ENCODE results near the gene LDB3. TPM values are rescaled to one million over a fixed set of nuclear protein-coding genes. Genes with fewer than 3 reads are reported as not detected.

The LDB3 gene
- total and polyA plus RNA-seq, 2 of the 8 experiments (the other 6 are each of a cell fraction or from before 2014, with no cell fraction given) = 0.20 to 0.43 TPM

GRCh38 chr10:86775870-86776180 is 107.5 kb downstream of the LDB3 start:
- no peak overlapping the region for H3K4me3 ChIP-seq (ENCODE audit: extremely low read depth in 1 of 4, insufficient read depth in 2 of 4, low read depth in 3 of 4, low read length in 4 of 4)
- no peaks in the 10 kb centered on the region for H3K27me3 ChIP-seq (replicated peaks in 1 of 4; ENCODE audit: control insufficient read depth in 3 of 4, extremely low read depth in 1 of 4, insufficient read depth in 3 of 4, low read length in 3 of 4)
- no peak overlapping the region for H4K91ac ChIP-seq (replicated peaks; ENCODE audit: insufficient read length, low read length)
- no peak overlapping the region for H2BK120ac ChIP-seq (replicated peaks; ENCODE audit: low read depth, low read length)
- 78% methylated on average over 3 of the region's 3 CpGs; no CpG with 5 or more reads in 1 of the 2 experiments for WGBS, 2 experiments (ENCODE audit: extremely low coverage in 1 of 2, insufficient coverage in 1 of 2, insufficient read length in 1 of 2, insufficient replicate concordance in 2 of 2, low coverage in 1 of 2, low lambda C conversion rate in 2 of 2, missing lambda C conversion rate in 1 of 2)
- H2BK20ac ChIP-seq (ENCODE audit: low read length) = no peak overlapping the region
- no peak overlapping the region for H3K56ac ChIP-seq (replicated peaks; ENCODE audit: insufficient read length, low read depth, low read length)
- POLR2A ChIA-PET (ENCODE audit: partially characterized antibody) = interaction anchor here (1.2 to 1.9 kb wide), 5 partner anchors 10 to 20 kb away, joined by 3 to 7 read pairs (median 4); partner anchors contain the start of gene BMPR1A
- CTCF ChIA-PET (ENCODE audit: partially characterized antibody) = interaction anchor here (0.7 to 1.4 kb wide), 3 partner anchors 47 to 90 kb away, joined by 3 to 4 read pairs (median 3); no protein-coding TSS in a partner anchor
- H2BK15ac ChIP-seq (ENCODE audit: low read length) = no peak overlapping the region
- H3K18ac ChIP-seq (ENCODE audit: extremely low read depth, low read length) = no peak overlapping the region
- H3K9ac ChIP-seq (replicated peaks in 1 of 4; ENCODE audit: extremely low read depth in 1 of 4, low read depth in 3 of 4, low read length in 3 of 4) = peak overlapping the region in 1 of 4 experiments; percentile 27; a peak in 1 of 7 replicates
- no peak overlapping the region for H3K27ac ChIP-seq (ENCODE audit: low read depth, low read length)
- no peak overlapping the region for H2AK5ac ChIP-seq (ENCODE audit: low read depth, low read length)
- no peak overlapping the region for H2BK5ac ChIP-seq (ENCODE audit: low read depth, low read length)
- H3K79me2 ChIP-seq (ENCODE audit: control insufficient read depth in 1 of 2, insufficient read depth in 2 of 2, low read length in 2 of 2) = peaks cover 28 to 100% of the 10 kb centered on the region in 2 experiments
- H4K8ac ChIP-seq (ENCODE audit: extremely low read depth, insufficient read depth, low read length) = no peak overlapping the region
- H3K36me3 ChIP-seq (ENCODE audit: control insufficient read depth in 2 of 4, insufficient read depth in 4 of 4, low read length in 3 of 4) = peaks cover 0 to 3% (median 0%) of the 10 kb centered on the region in 4 experiments; a peak in 1 of 8 replicates
- FAIRE-seq (no peak), DNase-seq (ENCODE audit: low read depth in 1 of 2, low spot score in 2 of 2) (no peak)
- H3K23me2 ChIP-seq (ENCODE audit: low read depth, low read length) = no peaks in the 10 kb centered on the region
- H3K23ac ChIP-seq (ENCODE audit: insufficient read length) = no peak overlapping the region
- no peak overlapping the region for H2AFZ ChIP-seq (ENCODE audit: low read length)
- H3K14ac ChIP-seq (ENCODE audit: insufficient read length) = no peak overlapping the region
- TF ChIP-seq SP1 (IDR thresholded peaks at IDR 0.05; ENCODE audit: low read depth, low read length) (no peak), POLR2A (IDR thresholded peaks at IDR 0.05; ENCODE audit: control extremely low read depth in 1 of 2, low read depth in 2 of 2, low read length in 2 of 2) (no peak), SP2 (IDR thresholded peaks at IDR 0.05; ENCODE audit: low read length) (no peak), POLR2AphosphoS5 (IDR thresholded peaks at IDR 0.05; ENCODE audit: low read depth, low read length) (no peak), SIX5 (IDR thresholded peaks at IDR 0.05; ENCODE audit: low read depth, low read length) (no peak), TCF12 (IDR thresholded peaks at IDR 0.05; ENCODE audit: low read depth, low read length) (no peak), HDAC6 (IDR thresholded peaks at IDR 0.05; ENCODE audit: low read depth, low read length) (no peak), ASH2L (IDR thresholded peaks at IDR 0.05; ENCODE audit: low read length) (no peak)
- no peak overlapping the region for H3K4ac ChIP-seq (replicated peaks; ENCODE audit: insufficient read length, low read depth, low read length)
- peaks cover 9% of the 10 kb centered on the region in 2 experiments for H4K20me1 ChIP-seq (replicated peaks in 1 of 2; ENCODE audit: control insufficient read depth in 1 of 2, insufficient read depth in 2 of 2, low read length in 2 of 2)
- peak overlapping the region in 1 of 2 experiments; percentile 19; a peak in 1 of 4 replicates for H3K4me2 ChIP-seq (ENCODE audit: insufficient read depth in 1 of 2, low read depth in 2 of 2, low read length in 2 of 2)
- H3K9me3 ChIP-seq (ENCODE audit: insufficient read depth in 2 of 2, low read depth in 1 of 2, low read length in 1 of 2) = no peaks in the 10 kb centered on the region
- peaks cover 5 to 8% (median 7%) of the 10 kb centered on the region in 4 experiments; a peak in 6 of 7 replicates for H3K4me1 ChIP-seq (replicated peaks in 1 of 4; ENCODE audit: control insufficient read depth in 3 of 4, insufficient read depth in 4 of 4, low read length in 3 of 4)
- H3K79me1 ChIP-seq (ENCODE audit: low read depth, low read length) = no peaks in the 10 kb centered on the region; the same call in 1 of the 2 replicates
- H4K5ac ChIP-seq (ENCODE audit: insufficient read length, low read depth, low read length) = no peak overlapping the region
- no peak overlapping the region for H2BK12ac ChIP-seq (ENCODE audit: low read depth, low read length)

Data from H1 (cell line).